K562 (cell line): ENCODE results near the gene NUP133. TPM values are rescaled to one million over a fixed set of nuclear protein-coding genes. Genes with fewer than 3 reads are reported as not detected.
A peak's percentile ranks its signal among the peaks of the same experiment; 100 is the strongest.

ENCODE experiments used
- FOXA3 ChIP-seq, 2 experiments: fragments of 450-650 bp in 1 of 2; sonication (generic) in 1 of 2; formaldehyde crosslinking; IDR thresholded peaks in 1 of 2; conservative IDR thresholded peaks in 1 of 2; 2 replicates each; pipeline versions ENCODE4 v1.4.0 to v1.8.0; 2020 to 2022; ENCODE audit warnings: mild to moderate bottlenecking in 2 of 2, missing genetic modification reagents in 1 of 2
- FUS ChIP-seq: fragments of 200-400 bp; formaldehyde crosslinking; optimal IDR thresholded peaks from 2 replicates; pipeline ENCODE3; 2017; ENCODE audit warnings: low read depth, low read length
- GATA2 ChIP-seq: sonication (generic); formaldehyde crosslinking; IDR thresholded peaks from 2 replicates; pipeline ENCODE4 v1.4.0; 2020; ENCODE audit warnings: mild to moderate bottlenecking, missing genetic modification reagents
- JUND ChIP-seq, 2 experiments: IDR thresholded peaks; 2 replicates in 1 of 2; 3 replicates in 1 of 2; pipeline ENCODE4 v1.6.1; 2011; ENCODE audit warnings: borderline replicate concordance in 2 of 2, low read depth in 2 of 2, low read length in 2 of 2, improper control_type of control experiment in 1 of 2, missing biosample characterization in 1 of 2, missing genetic modification characterization in 1 of 2, missing genetic modification reagents in 1 of 2
- KAT8 ChIP-seq: fragments of 450-650 bp; IDR thresholded peaks from 2 replicates; pipeline ENCODE4 v1.6.1; 2016; ENCODE audit warnings: low read depth, mild to moderate bottlenecking
- MYBL2 ChIP-seq, 2 experiments: fragments of 450-650 bp in 1 of 2; sonication (generic) in 1 of 2; formaldehyde crosslinking in 1 of 2; IDR thresholded peaks; 2 replicates each; pipeline versions ENCODE4 v1.6.1 to v1.8.1; 2017 to 2022; ENCODE audit warnings: borderline replicate concordance in 1 of 2, inconsistent platforms in 1 of 2, low read depth in 1 of 2, mild to moderate bottlenecking in 1 of 2, missing genetic modification reagents in 1 of 2, moderate library complexity in 1 of 2
- PHF21A ChIP-seq: fragments of 450-650 bp; IDR thresholded peaks from 2 replicates; pipeline ENCODE4 v1.6.1; 2017; ENCODE audit warnings: low read depth, borderline replicate concordance
- POLR3G ChIP-seq: IDR thresholded peaks from 2 replicates; pipeline ENCODE4 v1.6.1; 2011; ENCODE audit not compliant: insufficient read length, insufficient replicate concordance; ENCODE audit errors: extremely low read depth
- RBFOX2 ChIP-seq: fragments of 200-400 bp; formaldehyde crosslinking; IDR thresholded peaks from 2 replicates; pipeline ENCODE4 v1.6.1; 2017; ENCODE audit warnings: low read depth, mild to moderate bottlenecking, low read length, moderate library complexity
- SAFB2 ChIP-seq: fragments of 200-400 bp; formaldehyde crosslinking; IDR thresholded peaks from 2 replicates; pipeline ENCODE4 v1.6.1; 2018; ENCODE audit warnings: borderline replicate concordance, low read length, low read depth, moderate library complexity; ENCODE audit not compliant: severe bottlenecking
- SMARCB1 ChIP-seq: IDR thresholded peaks from 2 replicates; pipeline ENCODE4 v1.6.1; 2011; ENCODE audit warnings: improper control_type of control experiment, low read depth; ENCODE audit not compliant: insufficient read length
- TAF1 ChIP-seq: IDR thresholded peaks from 2 replicates; pipeline ENCODE4 v1.6.1; 2011; ENCODE audit warnings: mild to moderate bottlenecking, low read length, moderate library complexity; ENCODE audit not compliant: insufficient read depth, control insufficient read depth, severe bottlenecking; ENCODE audit errors: extremely low read depth
- ZFP1 ChIP-seq: fragments of 450-650 bp; formaldehyde crosslinking; IDR thresholded peaks from 2 replicates; pipeline ENCODE4 v1.4.0; 2020; ENCODE audit warnings: mild to moderate bottlenecking, mixed read lengths
- ZNF175 ChIP-seq: fragments of 200-800 bp; sonication (Bioruptor generic); IDR thresholded peaks from 2 replicates; pipeline ENCODE4 v1.6.1; 2016; ENCODE audit warnings: low read depth, mild to moderate bottlenecking, missing genetic modification characterization, missing compliant biosample characterization
- ZNF232 ChIP-seq: sonication (generic); formaldehyde crosslinking; IDR thresholded peaks from 2 replicates; pipeline ENCODE4 v1.8.0; 2022; ENCODE audit warnings: mild to moderate bottlenecking, missing genetic modification reagents
- polyA plus RNA-seq, 8 experiments: library from polyadenylated mRNA; depleted of rRNA in 4 of 8; stranded (reverse) in 5 of 8; unstranded in 3 of 8; fragments of >200 nt; fragmentation: Nextera tagmentation in 2 of 8; fragmentation: Illumina TruSeq in 1 of 8; extraction: Ambion mirVana in 2 of 8; extraction: Trizol in 1 of 8; gene quantifications; 2 replicates each; pipeline versions ENCODE4 v1.2.1 to v1.2.3, GENCODE V29; 2011 to 2014; ENCODE audit warnings: inconsistent platforms in 1 of 8, missing spikeins in 1 of 8
- total RNA-seq, 7 experiments: library from RNA; depleted of rRNA in 6 of 7; stranded (reverse); fragments of >200 nt in 6 of 7; fragmentation: Illumina TruSeq in 2 of 7; extraction: Trizol in 2 of 7; gene quantifications; 2 replicates each; pipeline versions ENCODE4 v1.2.1 to v1.2.3, GENCODE V29; 2011 to 2021; ENCODE audit warnings: low replicate concordance in 1 of 7
- TF ChIP-seq, protein P1 (sequence below): IDR thresholded peaks from 2 replicates; pipeline ENCODE4 v1.6.1; 2014; ENCODE audit warnings: antibody characterized with exemption

Gene NUP133
- total and polyA plus RNA-seq, 9 of the 15 experiments (the other 6 are each of a cell fraction or from before 2014, with no cell fraction given) = 21.7 to 85.1 (median 61.3) TPM

GRCh38 chr1:229507951-229508822 is at the start of gene NUP133 (continued):
- TF ChIP-seq, protein P1, sequence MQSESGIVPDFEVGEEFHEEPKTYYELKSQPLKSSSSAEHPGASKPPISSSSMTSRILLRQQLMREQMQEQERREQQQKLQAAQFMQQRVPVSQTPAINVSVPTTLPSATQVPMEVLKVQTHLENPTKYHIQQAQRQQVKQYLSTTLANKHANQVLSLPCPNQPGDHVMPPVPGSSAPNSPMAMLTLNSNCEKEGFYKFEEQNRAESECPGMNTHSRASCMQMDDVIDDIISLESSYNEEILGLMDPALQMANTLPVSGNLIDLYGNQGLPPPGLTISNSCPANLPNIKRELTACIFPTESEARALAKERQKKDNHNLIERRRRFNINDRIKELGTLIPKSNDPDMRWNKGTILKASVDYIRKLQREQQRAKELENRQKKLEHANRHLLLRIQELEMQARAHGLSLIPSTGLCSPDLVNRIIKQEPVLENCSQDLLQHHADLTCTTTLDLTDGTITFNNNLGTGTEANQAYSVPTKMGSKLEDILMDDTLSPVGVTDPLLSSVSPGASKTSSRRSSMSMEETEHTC = no peak
- TF ChIP-seq GATA2 (CRISPR knock-in tag) (no peak), FUS (no peak), KAT8 (no peak), ZNF175 (no peak), FOXA3 (CRISPR knock-in tag; conservative IDR thresholded peaks at IDR 0.05 in 1 of 2, IDR thresholded peaks at IDR 0.05 in 1 of 2) (0 out of 4 replicates have a peak, but pooled peaks of 1 of the 2 experiments have one; percentile 21), TAF1 (peak; percentile 98), SAFB2 (no peak), JUND (IDR thresholded peaks at IDR 0.05; ENCODE audit: borderline replicate concordance, low read depth, low read length) (peak; percentile 70), JUND (tag; IDR thresholded peaks at IDR 0.05; ENCODE audit: borderline replicate concordance, low read depth, low read length) (no peak; the same call in 1 of the 3 replicates), MYBL2 (IDR thresholded peaks at IDR 0.05; ENCODE audit: low read depth) (no peak), MYBL2 (CRISPR knock-in tag; IDR thresholded peaks at IDR 0.05; ENCODE audit: borderline replicate concordance) (no peak), POLR3G (no peak), ZNF232 (CRISPR knock-in tag) (0 out of 2 replicates have a peak, but pooled peaks have one; percentile 9), RBFOX2 (peak; percentile 100), PHF21A (no peak), ZFP1 (CRISPR knock-in tag) (no peak), SMARCB1 (no peak)
